OCI-LY7 (cell line): ENCODE results near the gene ITGB4.

Experiments used
- CTCF ChIP-seq: fragments of 200-600 bp; sonication (generic); conservative IDR thresholded peaks from 2 replicates; pipeline ENCODE4 v1.5.1; 2014; ENCODE audit warnings: mild to moderate bottlenecking, antibody characterized with exemption, low read length, moderate library complexity, mixed read lengths
- EZH2phosphoT487 ChIP-seq: fragments of 200-600 bp; sonication (generic); IDR thresholded peaks from 2 replicates; pipeline ENCODE4 v1.6.1; 2018; ENCODE audit warnings: low read depth, borderline replicate concordance, mild to moderate bottlenecking, mixed run types, antibody characterized with exemption, low read length, moderate library complexity, mixed read lengths

GRCh38 chr17:75684924-75685323 is 36.3 kb upstream of the ITGB4 start:
- TF ChIP-seq CTCF (no peak), EZH2phosphoT487 (no peak)
